Fibroblast of the conjunctiva (primary cell): ENCODE results near the gene APBB2.

Experiments used
- DNase-seq: peaks from one replicate; pipeline ENCODE4 v3.0.0-alpha.2; 2010; ENCODE audit warnings: low read depth

APBB2 gene

DNA sequence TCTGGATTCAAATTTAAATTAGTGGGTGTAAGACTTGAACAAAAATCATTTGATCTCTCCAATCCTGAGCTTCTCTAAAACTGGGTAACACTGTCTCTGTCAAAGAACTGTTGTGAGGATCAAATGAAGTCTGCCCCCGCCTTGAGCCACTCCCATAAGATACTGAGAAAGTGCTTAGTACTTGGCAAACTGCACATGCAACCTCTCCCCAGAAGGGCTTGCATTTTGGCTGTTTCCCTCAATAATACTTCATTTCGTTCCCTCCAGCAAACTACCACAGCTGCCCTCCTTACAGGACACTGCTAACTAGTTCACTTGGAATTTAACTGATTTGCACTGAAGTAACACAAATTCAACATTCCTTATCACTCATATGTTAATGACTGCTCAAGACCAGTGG is 79.8 kb downstream of the APBB2 start:
- DNase-seq, result no peak

DNA sequence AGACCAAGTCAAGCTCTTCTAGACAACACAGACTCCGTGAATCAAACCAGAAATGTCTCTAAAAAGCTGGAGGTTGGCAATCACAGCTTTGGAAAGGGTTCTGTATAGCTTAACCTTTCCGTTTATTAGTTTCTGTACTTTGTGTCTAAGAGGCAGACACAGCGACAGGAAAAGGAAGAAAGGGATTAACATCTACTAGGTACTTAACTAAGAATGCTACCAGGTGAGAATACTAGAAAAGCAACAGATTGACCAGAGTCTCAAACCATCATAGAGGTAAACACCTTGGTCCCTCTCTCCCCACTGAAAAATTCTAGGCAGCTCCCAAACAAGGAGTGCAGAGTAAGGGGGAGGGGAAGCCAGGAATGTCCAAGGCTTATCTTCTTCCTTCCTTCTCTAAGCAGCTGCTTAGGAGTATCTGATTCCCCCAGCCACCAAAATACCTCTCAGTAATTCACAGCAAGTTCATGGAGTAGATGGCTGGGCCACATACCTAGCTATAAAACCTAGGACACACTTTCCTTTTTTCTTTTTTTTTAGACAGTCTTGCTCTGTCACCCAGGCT is 80.8 kb downstream of the APBB2 start:
- no peak for DNase-seq

DNA sequence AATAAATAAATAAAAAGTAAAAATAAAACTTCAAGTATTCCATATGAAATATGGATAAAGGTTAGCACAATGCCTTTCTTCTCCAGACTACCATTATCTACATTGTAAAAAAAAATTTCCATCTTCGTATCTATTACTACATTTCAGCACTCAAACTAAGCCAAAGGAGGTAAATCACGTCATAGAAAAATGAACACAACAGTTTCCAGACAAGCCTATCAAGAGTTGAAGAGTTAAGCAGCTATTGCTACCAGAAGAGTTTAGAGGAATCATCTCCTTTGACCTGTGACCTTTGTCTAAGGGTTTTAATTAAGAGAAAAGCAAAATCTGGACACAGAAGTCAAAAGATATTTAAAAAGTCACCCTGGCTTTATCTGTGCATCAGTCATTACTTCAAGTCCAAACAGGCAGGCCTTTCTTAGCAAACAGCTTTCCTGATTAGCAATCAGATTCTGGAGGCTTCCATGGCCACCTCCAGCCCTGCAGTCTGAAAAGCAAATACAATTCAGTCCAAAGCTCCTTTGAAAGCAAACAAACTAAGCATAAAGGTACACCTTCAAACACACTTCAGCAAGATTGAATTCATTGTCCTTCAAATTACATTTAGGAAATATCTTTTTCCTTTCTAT is 82.2 kb downstream of the APBB2 start:
- no peak for DNase-seq

DNA sequence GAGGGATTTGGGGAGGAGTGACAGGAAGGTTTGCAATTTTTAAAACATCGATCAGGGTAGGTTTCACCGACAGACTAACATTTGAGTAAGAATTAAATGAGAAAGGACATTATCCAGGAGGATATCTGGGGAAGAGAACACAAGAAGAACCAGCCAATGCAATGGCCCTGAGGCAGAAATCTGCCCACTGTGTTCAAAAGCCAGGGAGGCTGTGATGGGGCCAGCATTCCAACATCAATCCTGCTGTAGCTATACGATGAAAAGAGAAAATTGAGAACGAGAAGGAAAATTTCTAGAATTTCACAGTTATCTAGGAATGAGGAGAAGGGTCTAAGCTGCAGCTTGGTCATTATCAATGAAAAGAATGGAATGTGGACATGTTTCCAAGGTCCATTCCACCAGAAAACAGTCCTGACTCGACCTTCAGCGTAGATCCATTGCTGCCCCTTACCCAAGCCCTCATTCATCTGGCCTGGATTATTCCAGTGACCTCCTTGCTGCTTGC is 84.4 kb downstream of the APBB2 start:
- DNase-seq, result no peak

DNA sequence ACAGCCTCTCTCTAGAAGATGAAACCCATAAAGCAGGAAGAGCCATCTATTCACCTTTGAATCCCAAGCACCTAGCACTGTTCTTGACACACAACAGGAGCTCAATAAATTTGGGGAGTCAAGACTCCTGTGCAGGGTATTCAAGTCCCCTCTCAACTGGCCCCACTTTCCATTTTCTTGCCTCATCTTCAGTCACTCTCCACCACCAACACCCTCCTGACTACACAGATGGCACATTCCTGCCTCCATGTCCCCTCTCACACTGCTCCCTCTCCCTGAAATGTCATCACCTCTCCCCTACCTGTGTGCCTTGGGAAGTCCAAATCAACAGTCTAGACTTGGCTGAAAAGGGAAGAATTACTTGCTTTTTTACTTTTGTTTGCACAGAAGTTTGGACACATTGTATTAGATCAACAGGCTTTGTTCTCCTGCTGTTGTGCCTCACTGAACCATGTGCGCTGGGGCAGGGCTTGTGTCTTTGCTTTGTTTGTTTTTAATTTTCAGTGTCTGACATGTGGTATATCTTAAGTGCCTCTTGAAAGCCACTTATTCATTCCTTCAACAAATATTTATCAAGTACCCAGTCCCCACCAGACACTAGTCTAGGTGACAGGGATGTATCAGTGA is 85.1 kb downstream of the APBB2 start:
- no peak for DNase-seq

DNA sequence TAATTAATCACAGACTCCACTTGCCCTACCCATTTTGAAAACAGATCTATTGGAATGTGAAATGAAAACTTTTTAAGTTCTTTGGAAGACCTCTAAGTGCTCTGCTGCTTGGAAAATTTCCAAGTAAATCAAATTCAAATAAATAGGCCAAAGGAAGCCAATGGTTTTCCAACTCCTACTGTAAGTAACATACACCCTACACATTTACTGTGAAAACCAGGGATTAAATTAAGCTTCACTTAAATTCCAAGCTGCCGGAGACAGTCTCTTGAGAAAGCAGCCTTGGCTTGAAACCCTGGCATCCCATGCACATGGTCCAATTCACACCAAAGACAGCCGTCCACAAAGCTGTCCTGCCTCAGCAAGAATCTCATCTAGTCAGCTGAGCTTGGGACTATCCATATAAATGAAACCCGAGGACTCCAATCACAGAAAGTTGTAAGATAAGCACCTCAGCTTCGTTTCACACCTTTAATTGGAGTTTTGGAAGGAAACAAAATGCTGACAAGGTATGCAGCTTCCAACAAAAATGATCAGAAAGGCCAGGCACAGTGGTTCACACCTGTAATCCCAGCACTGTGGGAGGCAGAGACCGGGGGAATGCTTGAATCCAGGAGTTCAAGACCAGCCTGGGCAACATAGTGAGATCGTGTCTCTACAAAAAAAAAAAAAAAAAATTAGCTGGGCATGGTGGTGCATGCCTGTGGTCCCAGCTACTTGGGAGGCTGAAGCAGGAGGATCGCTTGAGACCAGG is 88.6 kb downstream of the APBB2 start:
- peak; percentile 79 for DNase-seq

DNA sequence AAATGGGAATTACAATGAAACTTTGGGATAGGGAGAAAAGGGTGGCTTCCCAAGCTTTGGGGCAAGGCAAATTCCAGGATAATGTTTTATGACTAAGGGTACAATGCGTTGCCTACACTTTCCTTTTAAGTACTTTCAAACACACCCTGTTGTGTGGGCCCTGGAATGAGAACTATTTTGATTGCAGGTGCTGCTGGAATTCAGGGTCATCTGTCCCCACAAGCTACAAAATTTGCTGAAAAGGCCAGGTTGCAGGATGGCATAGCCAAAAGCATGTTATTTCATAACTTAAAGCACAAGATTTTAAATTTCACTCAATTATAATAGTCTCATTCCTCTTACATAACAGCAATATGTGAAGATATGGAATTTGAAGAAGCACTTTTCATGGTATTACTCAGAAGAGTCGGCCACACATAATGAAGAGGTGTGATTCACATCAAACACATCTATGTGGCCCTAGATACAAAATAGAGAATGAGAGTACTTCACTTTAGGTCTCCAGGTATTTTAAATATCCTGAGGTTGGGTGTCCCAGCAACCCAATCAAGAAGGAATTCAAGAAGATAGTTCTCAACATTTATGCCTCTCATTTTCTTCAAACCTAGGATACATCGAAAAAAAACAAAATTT is 89.3 kb downstream of the APBB2 start:
- DNase-seq, result no peak

DNA sequence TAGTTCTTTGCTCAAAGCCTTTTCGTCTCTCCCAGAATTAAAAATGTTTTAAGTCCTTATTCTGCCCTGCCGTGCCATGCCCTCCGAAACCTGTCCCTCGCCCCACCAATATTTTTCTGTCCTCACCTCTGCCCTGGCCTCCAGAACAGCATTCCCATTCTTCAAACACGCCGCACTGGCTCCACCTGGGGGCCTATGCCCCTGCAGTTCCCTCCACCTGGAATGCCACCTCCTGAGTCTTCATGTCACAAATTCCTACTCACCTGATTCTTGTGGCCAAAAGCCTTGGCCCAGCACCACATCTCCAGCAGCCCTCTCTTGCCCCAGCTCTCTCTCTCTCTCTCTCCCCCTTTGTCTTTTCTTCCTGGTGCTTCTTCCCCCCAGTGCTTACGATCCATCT is 91.6 kb downstream of the APBB2 start:
- no peak for DNase-seq

DNA sequence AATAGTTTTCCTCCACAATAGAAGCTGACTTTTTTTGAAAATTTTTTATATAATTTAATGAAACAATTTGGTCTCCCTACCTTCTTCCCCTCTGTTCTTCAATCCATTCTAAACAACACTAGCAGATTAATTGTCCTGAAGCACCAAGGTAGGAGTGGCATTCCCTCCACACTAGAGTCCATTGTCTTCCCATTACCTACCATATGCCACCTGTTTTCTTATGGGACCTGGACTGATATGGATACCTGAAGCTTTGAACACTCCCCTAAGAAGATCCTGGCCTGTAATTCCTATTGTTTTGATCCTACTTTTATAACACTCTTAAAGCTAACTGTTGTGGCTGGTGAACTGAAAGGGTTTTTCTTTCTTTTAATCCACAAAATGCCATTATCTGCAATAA is 92.0 kb downstream of the APBB2 start:
- DNase-seq, result no peak

DNA sequence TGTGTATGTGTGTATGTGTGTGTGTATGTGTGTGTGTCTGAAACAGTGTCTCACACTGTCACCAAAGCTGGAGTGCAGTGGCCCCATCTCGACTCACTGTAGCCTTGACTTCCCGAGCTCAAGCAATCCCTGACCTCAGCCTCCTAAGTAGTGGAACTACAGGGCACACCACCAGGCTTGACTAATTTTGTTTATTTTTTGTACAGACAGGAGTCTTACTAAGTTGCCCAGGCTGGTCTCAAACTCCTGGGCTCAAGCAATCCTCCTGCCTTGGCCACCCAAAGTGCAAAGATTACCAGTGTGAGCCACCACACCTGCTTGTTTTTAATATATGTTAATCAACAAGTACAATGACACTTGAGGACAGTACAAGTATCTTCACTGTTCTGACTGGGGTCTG is 92.4 kb downstream of the APBB2 start:
- no peak for DNase-seq

DNA sequence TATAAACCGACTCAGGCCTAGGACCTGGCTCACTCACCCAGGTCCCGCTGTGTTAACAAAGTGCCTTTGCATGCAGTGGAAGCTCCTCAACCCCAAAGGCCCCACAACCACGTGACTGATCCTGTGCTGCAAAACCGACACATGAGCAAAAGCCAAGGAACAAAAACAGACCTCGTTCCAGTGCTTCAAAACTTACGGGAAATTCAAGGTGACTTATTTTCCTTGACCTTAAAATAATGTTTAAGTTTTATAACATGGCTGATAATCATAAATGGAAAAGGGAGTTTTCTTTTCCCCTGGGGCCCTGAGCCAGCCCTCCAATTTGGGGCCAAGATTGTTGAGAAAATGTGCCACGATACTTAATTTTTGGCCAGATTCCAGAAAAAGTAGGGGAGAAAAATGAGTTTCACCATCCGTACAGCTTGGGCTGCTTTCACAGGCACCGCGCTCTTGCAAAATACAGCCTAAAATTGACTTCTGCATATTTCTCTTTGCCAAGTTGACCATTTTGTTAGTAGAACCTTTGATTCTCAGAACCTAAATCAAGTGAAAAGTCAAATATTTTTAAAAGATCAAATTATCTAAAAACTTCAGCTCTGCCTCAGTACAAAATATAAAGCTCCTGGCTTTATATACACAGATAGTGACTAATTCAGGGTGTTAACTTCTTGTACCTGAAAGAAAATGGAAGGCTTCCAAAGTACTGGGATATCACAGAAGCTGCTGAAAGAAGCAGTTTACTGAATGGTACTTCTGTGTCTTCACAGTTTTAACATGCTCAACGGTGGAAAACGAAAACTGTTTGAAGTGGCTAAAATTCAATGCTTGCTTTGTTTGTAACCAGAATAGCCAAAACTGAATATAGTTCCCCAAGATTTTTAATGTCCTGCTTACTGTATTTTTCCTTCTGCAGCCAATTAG is 93.8 kb downstream of the APBB2 start:
- DNase-seq, result peak; percentile 65

DNA sequence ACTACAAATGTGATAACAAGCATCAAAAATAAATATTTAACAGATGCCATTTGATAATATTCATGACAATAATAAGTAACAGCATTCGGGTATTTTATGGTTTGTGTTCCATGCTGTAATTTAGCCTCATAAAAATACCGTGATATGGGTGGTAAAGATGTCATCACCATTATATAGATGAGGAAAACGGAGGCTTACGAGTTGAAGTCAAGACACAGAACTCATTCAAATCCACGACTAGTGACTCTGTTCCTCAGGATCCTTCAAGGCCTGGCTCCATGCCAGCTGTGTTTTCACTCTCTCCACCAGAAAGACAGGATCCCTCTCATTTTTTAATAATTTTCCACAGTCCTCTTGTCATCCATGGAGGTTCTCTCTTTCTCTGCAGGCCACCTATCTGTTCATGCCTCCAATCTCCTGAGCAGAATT is 94.5 kb downstream of the APBB2 start:
- no peak for DNase-seq

DNA sequence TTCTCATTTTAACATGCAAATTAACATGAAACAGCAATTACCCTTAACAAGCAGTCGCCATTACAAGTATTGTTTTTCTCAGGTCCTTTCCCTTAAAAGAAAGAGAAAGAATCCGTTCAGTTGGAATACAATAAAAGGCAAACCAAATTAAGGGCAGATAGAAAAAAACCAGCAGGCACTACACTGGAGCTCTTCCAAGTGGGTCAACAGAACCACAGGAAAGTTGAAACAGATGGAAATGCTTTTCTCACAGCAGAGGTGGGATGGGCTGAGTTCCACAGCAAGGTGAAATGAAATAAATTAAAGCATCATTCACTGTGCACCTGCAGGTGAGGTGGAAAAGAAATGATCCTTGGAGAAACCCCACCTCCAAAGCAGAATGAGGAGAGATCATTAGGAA is 102.6 kb downstream of the APBB2 start:
- no peak for DNase-seq

DNA sequence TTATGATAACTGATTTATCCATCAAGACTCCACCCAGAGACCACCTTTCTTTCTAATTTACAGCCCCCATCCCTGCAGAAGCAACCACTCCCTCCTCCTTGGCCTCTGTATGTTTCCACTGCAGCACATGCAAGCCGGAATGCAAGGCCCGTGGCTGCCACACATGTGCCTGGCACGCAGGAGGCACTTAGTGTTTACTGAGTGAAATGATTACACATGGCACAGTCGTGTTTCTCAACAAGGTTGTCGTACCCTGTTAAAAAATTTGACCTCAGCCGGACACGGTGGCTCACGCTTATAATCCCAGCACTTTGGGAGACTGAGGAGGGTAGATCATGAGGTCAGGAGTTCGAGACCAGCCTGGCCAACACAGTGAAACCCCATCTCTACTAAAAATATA is 104.3 kb downstream of the APBB2 start:
- no peak for DNase-seq

DNA sequence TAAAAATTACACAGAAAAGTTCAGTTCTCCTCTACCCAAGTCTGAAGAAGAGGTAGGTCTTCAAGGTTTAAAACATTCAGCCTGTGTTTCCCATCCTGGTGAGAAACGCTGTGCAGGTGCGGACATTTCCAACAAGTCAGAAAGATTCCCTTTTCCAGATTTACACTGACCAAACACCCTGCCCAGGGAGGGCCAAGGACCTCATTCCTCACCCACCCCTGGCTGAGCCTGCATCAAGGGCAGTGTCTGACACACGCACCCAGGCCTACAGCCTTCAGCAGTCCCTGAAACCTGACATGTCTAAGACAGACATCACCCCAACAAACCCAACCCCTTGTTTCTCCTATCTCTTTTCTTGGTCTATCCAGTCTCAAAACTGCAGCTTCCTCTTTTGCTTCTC is 105.9 kb downstream of the APBB2 start:
- no peak for DNase-seq

DNA sequence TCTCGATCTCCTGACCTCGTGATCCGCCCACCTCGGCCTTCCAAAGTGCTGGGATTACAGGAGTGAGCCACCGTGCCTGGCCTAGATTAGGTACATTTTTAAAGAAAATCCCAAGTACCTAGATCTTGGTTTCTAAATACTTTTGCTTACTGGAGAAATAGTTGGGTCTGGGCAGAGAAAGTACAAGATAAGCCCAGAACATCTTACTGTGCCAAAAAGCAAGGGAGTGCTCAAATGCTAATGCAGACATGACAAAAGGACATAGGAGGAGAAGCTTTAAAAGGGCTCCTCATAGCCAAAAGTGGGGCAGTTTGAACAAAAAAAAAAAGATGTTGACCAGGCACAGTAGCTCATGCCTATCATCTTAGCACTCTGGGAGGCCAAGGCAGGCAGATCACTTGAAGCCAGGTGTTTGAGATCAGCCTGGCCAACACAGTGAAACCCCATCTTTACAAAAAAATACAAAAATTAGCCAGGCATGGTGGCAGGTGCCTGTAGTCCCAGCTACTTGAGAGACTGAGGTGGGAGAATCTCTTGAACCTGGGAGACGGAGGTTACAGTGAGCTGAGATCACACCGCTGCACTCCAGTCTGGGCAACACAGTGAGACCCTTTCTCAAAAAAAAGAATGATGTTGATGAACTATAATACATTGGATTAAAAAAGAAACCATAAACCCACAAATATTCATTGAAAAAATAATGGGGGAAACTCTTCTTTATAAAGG is 107.5 kb downstream of the APBB2 start:
- no peak for DNase-seq

DNA sequence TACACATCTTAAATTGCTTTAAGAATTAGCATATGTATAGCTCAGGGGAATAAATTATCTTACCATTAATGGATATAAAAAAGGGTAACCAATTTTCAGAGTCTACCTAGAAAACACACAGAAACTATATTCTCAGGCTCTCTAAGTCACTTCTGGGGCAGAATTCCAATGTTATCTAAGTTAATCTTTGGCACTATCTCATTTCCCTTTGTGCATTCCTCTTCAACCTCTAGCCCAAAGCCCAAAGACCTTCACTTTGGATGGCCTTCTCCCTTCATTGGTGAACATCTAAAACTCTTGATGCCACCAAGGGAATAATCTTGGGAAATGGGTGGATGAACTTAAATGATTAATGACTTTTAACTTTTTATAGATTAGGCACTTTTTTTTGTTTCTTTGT is 108.3 kb downstream of the APBB2 start:
- DNase-seq, result no peak

DNA sequence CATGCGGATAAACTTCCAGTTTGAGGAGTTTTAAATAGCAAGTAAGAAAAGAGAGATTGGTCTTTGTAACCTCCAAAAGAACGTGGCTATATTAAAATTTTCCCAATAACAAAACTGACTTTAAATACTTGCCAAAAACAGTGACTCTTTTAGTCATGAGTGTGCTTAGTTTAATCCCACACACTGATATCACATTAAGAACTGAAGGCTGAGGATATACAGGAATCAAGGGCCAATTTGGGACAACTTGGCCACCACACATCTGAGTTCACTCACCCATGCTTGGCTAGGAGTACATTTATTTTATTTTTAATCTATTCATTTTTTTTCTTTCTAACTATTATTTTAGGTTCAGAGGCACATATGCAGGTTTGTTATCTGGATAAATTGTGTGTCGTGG is 110.2 kb downstream of the APBB2 start:
- DNase-seq, result no peak

DNA sequence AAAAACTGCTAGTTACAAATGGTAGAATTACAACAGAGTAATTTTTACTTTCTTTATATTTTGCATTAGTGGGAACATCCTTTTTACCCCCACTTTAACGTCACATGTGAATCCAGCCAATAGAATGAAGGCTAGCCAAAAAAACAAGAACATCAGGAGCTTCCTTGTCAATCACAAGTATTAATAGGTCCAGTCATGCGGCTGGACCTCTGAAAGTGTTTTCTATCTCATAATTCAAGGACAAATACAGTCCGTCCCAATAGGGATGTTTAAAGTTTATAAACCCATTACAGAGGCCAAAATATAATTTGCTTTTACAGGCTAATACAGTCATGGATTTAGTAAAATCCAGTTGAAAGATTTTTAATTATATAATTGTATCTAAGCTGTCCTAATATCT is 110.7 kb downstream of the APBB2 start:
- DNase-seq, result no peak

DNA sequence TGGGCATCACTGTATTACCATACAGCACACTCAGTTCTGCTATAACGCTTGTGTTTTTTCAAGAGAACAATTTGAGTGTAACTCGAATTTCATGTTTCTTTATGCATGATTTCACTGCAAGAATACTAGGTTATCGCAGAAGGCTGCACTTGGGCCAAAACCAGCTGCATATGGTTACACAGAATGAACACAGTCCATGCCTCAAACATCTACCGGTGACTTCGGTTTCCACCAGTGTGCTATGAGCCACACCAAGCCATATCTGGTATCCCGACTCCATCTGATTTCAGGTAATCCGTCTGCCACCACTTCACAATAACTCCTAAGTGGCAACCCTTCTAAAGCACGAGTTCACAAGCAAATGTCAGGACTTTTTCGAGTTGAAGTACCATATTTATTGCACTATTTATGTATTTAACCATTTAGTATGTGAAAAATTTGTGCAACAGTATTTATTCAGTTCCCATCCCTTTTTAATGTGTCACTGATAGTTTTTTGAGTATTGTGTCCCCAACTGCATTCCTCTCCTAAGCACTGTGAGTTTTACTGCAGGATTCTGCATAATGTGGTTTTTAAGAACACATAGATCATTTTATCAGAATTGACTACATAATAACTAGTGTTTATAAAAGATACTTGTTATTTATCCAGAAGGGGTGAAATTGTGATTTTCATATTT is 111.8 kb downstream of the APBB2 start:
- DNase-seq, result no peak
